Esophagus squamous epithelium (tissue), 4 donors: Measurements from ENCODE around the gene BCS1L.

Experiments
- CTCF ChIP-seq, 6 experiments: fragments of 450-650 bp in 4 of 6; fragments of 200-600 bp in 2 of 6; sonication (generic) in 2 of 6; IDR thresholded peaks; one replicate each; pipeline ENCODE4 v1.5.1; 2016 to 2019; ENCODE audit warnings: antibody characterized with exemption in 6 of 6, mild to moderate bottlenecking in 4 of 6, moderate library complexity in 4 of 6
- POLR2A ChIP-seq, 4 donors: fragments of 450-650 bp; IDR thresholded peaks; one replicate each; pipeline ENCODE4 v1.6.1; 2017; ENCODE audit warnings: antibody characterized with exemption in 4 of 4, mild to moderate bottlenecking in 4 of 4, moderate library complexity in 3 of 4

DNA sequence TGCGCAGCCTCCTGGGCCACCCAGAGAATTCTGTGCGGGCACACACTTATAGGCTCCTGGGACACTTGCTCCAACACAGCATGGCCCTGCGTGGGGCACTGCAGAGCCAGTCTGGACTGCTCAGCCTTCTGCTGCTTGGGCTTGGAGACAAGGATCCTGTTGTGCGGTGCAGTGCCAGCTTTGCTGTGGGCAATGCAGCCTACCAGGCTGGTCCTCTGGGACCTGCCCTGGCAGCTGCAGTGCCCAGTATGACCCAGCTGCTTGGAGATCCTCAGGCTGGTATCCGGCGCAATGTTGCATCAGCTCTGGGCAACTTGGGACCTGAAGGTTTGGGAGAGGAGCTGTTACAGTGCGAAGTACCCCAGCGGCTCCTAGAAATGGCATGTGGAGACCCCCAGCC is 39.4 kb downstream of the BCS1L start:
- TF ChIP-seq CTCF (IDR thresholded peaks at IDR 0.05): no peak
- no peak for TF ChIP-seq POLR2A (IDR thresholded peaks at IDR 0.05)
